ENCODE data around the gene ADCY4.

GRCh38 chr14:24315807-24316596 lies 18.9 kb downstream of the ADCY4 start:
- TF ChIP-seq TAF1 (IDR thresholded peaks at IDR 0.05; ENCODE audit: low read depth, low read length) (no peak), POLR2A (IDR thresholded peaks at IDR 0.05; ENCODE audit: low read depth, low read length) (no peak), POLR2AphosphoS5 (IDR thresholded peaks at IDR 0.05; ENCODE audit: low read depth, low read length) (no peak), SPI1 (IDR thresholded peaks at IDR 0.05; ENCODE audit: low read depth, low read length) (no peak), POU2F2 (IDR thresholded peaks at IDR 0.05; ENCODE audit: low read depth, low read length) (no peak), PAX5 (IDR thresholded peaks at IDR 0.05; ENCODE audit: insufficient read depth, low read length, severe bottlenecking) (no peak)

All from GM12891 (cell line).